Spleen (tissue), 11 donors: Measurements from ENCODE around the gene DNM3. TPM values are rescaled to one million over a fixed set of nuclear protein-coding genes. Genes with fewer than 3 reads are reported as not detected.

Experiments used
- DNase-seq: peaks from one replicate; pipeline ENCODE4 v3.0.0-alpha.2; 2020
- H3K27ac ChIP-seq, 8 donors: fragments of 200-600 bp; sonication (generic) in 7 of 8; 1 replicate in 4 of 8; 2 replicates in 4 of 8; pipeline versions ENCODE4 v1.5.0 to v1.8.0; 2016 to 2021; ENCODE audit warnings: inconsistent platforms in 4 of 8, mild to moderate bottlenecking in 4 of 8, moderate library complexity in 1 of 8
- H3K27me3 ChIP-seq, 7 donors: fragments of 200-600 bp; sonication (generic) in 6 of 7; replicated peaks in 1 of 7; 1 replicate in 4 of 7; 2 replicates in 3 of 7; pipeline versions ENCODE4 v1.5.0 to v1.8.0; 2016 to 2021; ENCODE audit warnings: inconsistent platforms in 3 of 7, mild to moderate bottlenecking in 1 of 7
- H3K36me3 ChIP-seq, 6 donors: fragments of 200-600 bp; sonication (generic) in 5 of 6; 1 replicate in 4 of 6; 2 replicates in 2 of 6; pipeline versions ENCODE4 v1.5.0 to v1.8.0; 2016 to 2021; ENCODE audit warnings: inconsistent platforms in 2 of 6
- H3K4me1 ChIP-seq, 6 donors: fragments of 200-600 bp; sonication (generic) in 5 of 6; 1 replicate in 3 of 6; 2 replicates in 3 of 6; pipeline versions ENCODE4 v1.5.0 to v1.8.0; 2016 to 2021; ENCODE audit warnings: inconsistent platforms in 3 of 6
- H3K4me3 ChIP-seq, 8 donors: fragments of 200-600 bp; sonication (generic) in 7 of 8; 1 replicate in 4 of 8; 2 replicates in 4 of 8; pipeline versions ENCODE4 v1.5.0 to v1.8.0; 2016 to 2021; ENCODE audit warnings: inconsistent platforms in 4 of 8, mild to moderate bottlenecking in 4 of 8, moderate library complexity in 2 of 8
- H3K9me3 ChIP-seq, 8 donors: fragments of 200-600 bp; sonication (generic) in 7 of 8; 1 replicate in 4 of 8; 2 replicates in 4 of 8; pipeline versions ENCODE4 v1.5.0 to v1.8.0; 2016 to 2021; ENCODE audit warnings: inconsistent platforms in 4 of 8
- CTCF ChIP-seq, 11 experiments: fragments of 200-600 bp in 7 of 11; fragments of 450-650 bp in 4 of 11; sonication (generic) in 4 of 11; IDR thresholded peaks in 8 of 11; conservative IDR thresholded peaks in 3 of 11; 1 replicate in 7 of 11; 2 replicates in 4 of 11; pipeline versions ENCODE4 v1.4.0 to v1.8.0; 2016 to 2021; ENCODE audit warnings: antibody characterized with exemption in 11 of 11, inconsistent platforms in 4 of 11, mild to moderate bottlenecking in 1 of 11
- POLR2A ChIP-seq, 3 donors: fragments of 450-650 bp; IDR thresholded peaks; one replicate each; pipeline ENCODE4 v1.5.1; 2017; ENCODE audit warnings: antibody characterized with exemption in 3 of 3, mild to moderate bottlenecking in 1 of 3
- POLR2AphosphoS5 ChIP-seq, 3 donors: sonication (generic); formaldehyde crosslinking; IDR thresholded peaks; one replicate each; pipeline ENCODE4 v1.5.1; 2017; ENCODE audit warnings: antibody characterized with exemption in 3 of 3
- WGBS, 5 donors: extraction: QIAGEN DNeasy Blood & Tissue Kit in 3 of 5; methylation state at CpG; one replicate each; pipeline versions ENCODE4 v1.1.5 to v1.1.7; 2013 to 2018; 5-methylcytosine and 5-hydroxymethylcytosine counted together
- intact Hi-C: fragments of 100-400 bp; cut with DNase I; formaldehyde crosslinking; loops from one replicate; pipeline ENCODE4 v1.15.0; 2023; ENCODE audit warnings: low total_unique reads
- polyA plus RNA-seq, 3 donors: library from polyadenylated mRNA; stranded (reverse); fragments of 200-250 nt; gene quantifications; one replicate each; pipeline ENCODE4 v1.2.1, GENCODE V29; 2013
- total RNA-seq, 7 donors: library from RNA; depleted of rRNA in 3 of 7; stranded (reverse); fragments of >200 nt in 3 of 7; fragmentation: NEBNext Ultra II Directional in 4 of 7; extraction: Animal tissue kit (Norgen Biotek cat#: 25700) in 4 of 7; gene quantifications; one replicate each; pipeline versions ENCODE4 v1.1.0 to v1.2.1, GENCODE V29; 2016 to 2021
- donor health status: healthy with polysubstance abuse.
- donor health status: DM: no; HTN: no; CAD: no; lungs with moderate emphysema.
- donor health status: DM: no; HTN: no; CAD: no.
- donor health status: Bipolar disorder and iron deficiency.
- donor health status: healthy.
- donor health status: DM: no; HTN: no; CAD: no.
- donor health status: DM: yes; HTN: yes; CAD: no.

Gene DNM3
- total and polyA plus RNA-seq, 10 donors: 0.61 to 10.2 (median 4.9) TPM

GRCh38 chr1:172146141-172146850 is 305.0 kb downstream of the DNM3 start:
- peaks cover 0 to 18% (median 2%) of the 10 kb centered on the region in 6 donors for H3K4me1 ChIP-seq
- H3K9me3 ChIP-seq: no peaks in the 10 kb centered on the region
- DNase-seq: no peak
- WGBS, 5 donors: 92 to 100% (median 98%) methylated on average over 1 of the region's 1 CpG
- H3K27me3 ChIP-seq: no peaks in the 10 kb centered on the region
- H3K27ac ChIP-seq: peak overlapping the region in 7 of 8 donors; percentile 81 to 94 (median 86)
- intact Hi-C loops: no loop called here
- H3K36me3 ChIP-seq: no peaks in the 10 kb centered on the region
- H3K4me3 ChIP-seq: no peak overlapping the region
- TF ChIP-seq POLR2A (IDR thresholded peaks at IDR 0.05): no peak

GRCh38 chr1:172147541-172147940 is 306.2 kb downstream of the DNM3 start:
- no peaks in the 10 kb centered on the region for H3K9me3 ChIP-seq
- no peaks in the 10 kb centered on the region for H3K27me3 ChIP-seq
- peaks cover 0 to 18% (median 2%) of the 10 kb centered on the region in 6 donors for H3K4me1 ChIP-seq
- H3K27ac ChIP-seq: peak overlapping the region in 3 of 8 donors; percentile 10 to 94 (median 51)
- WGBS, 5 donors: 89 to 98% (median 92%) methylated on average over 1 of the region's 1 CpG
- no peak overlapping the region for H3K4me3 ChIP-seq
- H3K36me3 ChIP-seq: no peaks in the 10 kb centered on the region
- intact Hi-C loops: no loop called here
- no peak for DNase-seq
- TF ChIP-seq POLR2AphosphoS5 (IDR thresholded peaks at IDR 0.05) (no peak), CTCF (IDR thresholded peaks at IDR 0.05 in 8 of 11, conservative IDR thresholded peaks at IDR 0.05 in 3 of 11) (no peak), POLR2A (IDR thresholded peaks at IDR 0.05) (no peak)

GRCh38 chr1:172148213-172148612 is 306.9 kb downstream of the DNM3 start:
- Histone ChIP-seq H3K36me3 (no peaks in the 10 kb centered on the region), H3K4me1 (peaks cover 0 to 18% (median 2%) of the 10 kb centered on the region in 6 donors), H3K27me3 (no peaks in the 10 kb centered on the region), H3K27ac (peak overlapping the region in 6 of 8 donors; percentile 3 to 94 (median 36)), H3K4me3 (no peak overlapping the region), H3K9me3 (no peaks in the 10 kb centered on the region)
- intact Hi-C loops: no loop called here
- 74 to 90% (median 81%) methylated on average over 2 of the region's 2 CpGs for WGBS, 5 donors
- no peak for DNase-seq
- TF ChIP-seq POLR2A (IDR thresholded peaks at IDR 0.05) (no peak), CTCF (IDR thresholded peaks at IDR 0.05 in 8 of 11, conservative IDR thresholded peaks at IDR 0.05 in 3 of 11) (no peak), POLR2AphosphoS5 (IDR thresholded peaks at IDR 0.05) (no peak)

- intact Hi-C loops: no loop called here
- no peak for DNase-seq
These were observed 307.4 kb downstream of the DNM3 start for GRCh38 chr1:172148707-172149106.

More at GRCh38 chr1:172148707-172149106, 307.4 kb downstream of the DNM3 start:
- Histone ChIP-seq H3K4me1 (peaks cover 0 to 18% (median 2%) of the 10 kb centered on the region in 6 donors), H3K4me3 (no peak overlapping the region), H3K9me3 (no peaks in the 10 kb centered on the region), H3K27ac (peak overlapping the region in 6 of 8 donors; percentile 3 to 94 (median 36)), H3K36me3 (no peaks in the 10 kb centered on the region), H3K27me3 (no peaks in the 10 kb centered on the region)
- TF ChIP-seq POLR2AphosphoS5 (IDR thresholded peaks at IDR 0.05): no peak
- TF ChIP-seq CTCF (IDR thresholded peaks at IDR 0.05 in 8 of 11, conservative IDR thresholded peaks at IDR 0.05 in 3 of 11): no peak
- no peak for TF ChIP-seq POLR2A (IDR thresholded peaks at IDR 0.05)
